Ovary (tissue), 3 donors: ENCODE measurements around the gene PEX6.

Source experiments
- POLR2A ChIP-seq: fragments of 450-650 bp; IDR thresholded peaks from one replicate; pipeline ENCODE4 v1.6.1; 2017; ENCODE audit warnings: antibody characterized with exemption, mild to moderate bottlenecking, moderate library complexity
- TF ChIP-seq, protein P1 (sequence below), 3 donors: fragments of 450-650 bp in 2 of 3; fragments of 200-600 bp in 1 of 3; IDR thresholded peaks; one replicate each; pipeline versions ENCODE4 v1.5.1 to v1.8.0; 2016 to 2022; ENCODE audit warnings: antibody characterized with exemption in 3 of 3, mild to moderate bottlenecking in 1 of 3
- donor health status: DM: no; HTN: no; CAD: no.

GRCh38 chr6:43016943-43017334 lies 38.0 kb upstream of the PEX6 start:
- no peak for TF ChIP-seq POLR2A
- TF ChIP-seq, protein P1, sequence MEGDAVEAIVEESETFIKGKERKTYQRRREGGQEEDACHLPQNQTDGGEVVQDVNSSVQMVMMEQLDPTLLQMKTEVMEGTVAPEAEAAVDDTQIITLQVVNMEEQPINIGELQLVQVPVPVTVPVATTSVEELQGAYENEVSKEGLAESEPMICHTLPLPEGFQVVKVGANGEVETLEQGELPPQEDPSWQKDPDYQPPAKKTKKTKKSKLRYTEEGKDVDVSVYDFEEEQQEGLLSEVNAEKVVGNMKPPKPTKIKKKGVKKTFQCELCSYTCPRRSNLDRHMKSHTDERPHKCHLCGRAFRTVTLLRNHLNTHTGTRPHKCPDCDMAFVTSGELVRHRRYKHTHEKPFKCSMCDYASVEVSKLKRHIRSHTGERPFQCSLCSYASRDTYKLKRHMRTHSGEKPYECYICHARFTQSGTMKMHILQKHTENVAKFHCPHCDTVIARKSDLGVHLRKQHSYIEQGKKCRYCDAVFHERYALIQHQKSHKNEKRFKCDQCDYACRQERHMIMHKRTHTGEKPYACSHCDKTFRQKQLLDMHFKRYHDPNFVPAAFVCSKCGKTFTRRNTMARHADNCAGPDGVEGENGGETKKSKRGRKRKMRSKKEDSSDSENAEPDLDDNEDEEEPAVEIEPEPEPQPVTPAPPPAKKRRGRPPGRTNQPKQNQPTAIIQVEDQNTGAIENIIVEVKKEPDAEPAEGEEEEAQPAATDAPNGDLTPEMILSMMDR (IDR thresholded peaks at IDR 0.05), result no peak
